ENCODE results near the gene SLC19A2.
A peak's percentile ranks its signal among the peaks of the same experiment; 100 is the strongest.

The SLC19A2 gene

DNA sequence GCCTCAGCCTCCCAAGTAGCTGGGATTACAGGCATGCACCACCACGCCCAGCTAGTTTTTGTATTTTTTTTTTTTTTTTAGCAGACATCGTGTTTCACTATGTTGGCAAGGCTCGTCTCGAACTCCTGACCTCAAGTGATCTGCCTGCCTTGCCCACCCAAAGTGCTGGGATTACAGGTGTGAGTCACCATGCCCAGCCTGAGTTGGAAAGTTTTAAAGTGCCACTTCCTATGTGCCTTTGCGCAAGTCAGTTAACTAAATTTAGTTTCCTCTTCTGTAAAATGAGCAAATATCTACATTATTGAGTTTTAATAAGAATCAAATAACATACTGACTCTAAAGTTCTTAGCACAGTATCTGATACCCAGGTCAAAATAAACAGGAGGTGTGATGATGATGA lies 12.4 kb downstream of the SLC19A2 start:
- no peak for DNase-seq

GRCh38 chr1:169472738-169473137 lies 13.0 kb downstream of the SLC19A2 start:
- DNase-seq = no peak

GRCh38 chr1:169468982-169469381 lies 16.8 kb downstream of the SLC19A2 start:
- DNase-seq = no peak

DNA sequence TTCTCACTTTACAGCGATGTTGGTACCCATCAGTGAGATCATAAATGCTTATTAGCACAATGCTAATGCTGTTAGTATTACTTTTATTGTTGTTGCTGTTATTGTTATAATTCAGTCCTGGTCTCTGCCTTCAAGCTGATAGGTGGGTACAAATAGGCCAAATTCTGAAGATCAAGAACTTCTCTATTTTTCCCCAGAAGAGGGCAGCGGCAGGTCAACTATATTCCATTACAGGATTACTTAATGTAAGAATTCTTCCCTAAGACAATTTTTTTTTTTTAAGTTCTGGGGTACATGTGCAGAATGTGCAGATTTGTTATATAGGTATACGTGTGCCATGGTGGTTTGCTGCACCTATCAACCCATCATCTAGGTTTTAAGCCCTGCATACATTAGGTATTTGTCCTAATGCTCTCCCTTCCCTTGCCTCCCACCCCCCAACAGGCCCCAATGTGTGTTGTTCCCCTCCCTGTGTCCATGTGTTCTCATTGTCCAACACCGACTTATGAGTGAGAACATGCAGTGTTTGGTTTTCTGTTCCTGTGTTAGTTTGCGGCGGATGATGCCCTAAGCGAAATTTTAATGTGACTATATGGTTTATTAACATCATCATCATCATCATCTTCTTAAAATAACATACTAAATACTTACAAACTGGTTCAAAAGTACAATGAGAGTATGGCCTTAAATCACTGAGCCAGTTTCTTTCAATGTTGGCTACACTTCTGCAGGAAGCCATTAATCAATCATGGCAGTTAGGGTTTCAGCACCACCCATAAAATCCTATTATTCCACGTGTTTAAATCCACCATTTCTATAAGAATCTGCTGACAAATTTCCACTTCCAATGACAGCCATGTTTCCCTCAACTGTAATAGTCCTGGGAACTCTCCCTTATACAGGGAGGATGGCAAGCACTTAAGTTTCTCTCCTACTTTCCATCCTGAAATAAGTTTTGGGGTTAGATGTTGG lies 19.2 kb downstream of the SLC19A2 start:
- peak; percentile 39 for DNase-seq

DNA sequence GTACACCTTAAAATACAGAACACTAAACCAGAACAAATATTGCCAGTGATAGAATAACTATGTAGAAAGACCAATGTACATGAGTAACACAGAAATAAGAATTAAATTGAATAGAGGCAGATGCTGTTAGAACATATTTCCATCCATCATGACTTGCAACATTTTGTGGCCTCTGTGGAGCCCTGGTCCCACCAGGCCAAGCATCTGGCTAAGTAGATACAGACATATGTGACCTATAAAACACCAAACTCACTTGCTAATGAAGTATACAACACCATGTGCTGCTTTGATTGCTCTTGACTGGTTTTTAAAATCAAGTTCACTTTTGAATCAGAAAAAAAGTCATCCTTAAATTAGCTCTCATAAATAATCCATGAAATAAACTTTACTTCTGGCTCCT lies 20.5 kb downstream of the SLC19A2 start:
- DNase-seq = no peak

- DNase-seq = no peak
Observed at GRCh38 chr1:169462385-169462784, 23.4 kb downstream of the SLC19A2 start.

DNA sequence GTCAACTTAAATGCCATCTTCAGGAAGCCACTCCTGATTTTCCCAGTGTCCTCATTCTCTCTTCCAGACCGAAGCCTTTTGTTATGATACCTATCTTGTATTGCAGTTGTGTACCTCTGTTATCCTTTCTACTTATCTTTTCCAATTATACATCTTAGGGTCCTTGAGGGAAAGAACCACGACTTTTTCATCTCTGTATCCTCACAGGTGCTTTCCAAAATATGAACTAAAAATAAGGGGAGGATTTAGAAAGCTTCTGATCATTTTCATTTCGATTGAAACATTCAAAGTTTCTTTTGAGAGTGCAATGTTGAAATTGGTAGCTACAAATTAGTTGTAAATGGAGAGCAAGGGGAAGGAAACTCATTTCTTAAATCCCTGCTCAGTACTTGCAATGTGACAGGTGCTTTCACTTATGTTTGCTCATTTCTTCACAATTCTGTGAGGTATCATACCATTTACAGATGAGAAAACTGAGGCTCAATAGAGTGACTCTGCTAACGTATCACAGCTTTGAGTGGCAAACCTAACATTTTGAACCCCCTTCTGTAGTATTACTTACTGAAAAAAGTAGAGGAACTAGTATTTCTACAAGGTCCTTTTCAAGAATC lies 24.2 kb downstream of the SLC19A2 start:
- DNase-seq = no peak

- DNase-seq = peak; percentile 46
Observed at GRCh38 chr1:169460191-169460833, 25.4 kb downstream of the SLC19A2 start.

DNA sequence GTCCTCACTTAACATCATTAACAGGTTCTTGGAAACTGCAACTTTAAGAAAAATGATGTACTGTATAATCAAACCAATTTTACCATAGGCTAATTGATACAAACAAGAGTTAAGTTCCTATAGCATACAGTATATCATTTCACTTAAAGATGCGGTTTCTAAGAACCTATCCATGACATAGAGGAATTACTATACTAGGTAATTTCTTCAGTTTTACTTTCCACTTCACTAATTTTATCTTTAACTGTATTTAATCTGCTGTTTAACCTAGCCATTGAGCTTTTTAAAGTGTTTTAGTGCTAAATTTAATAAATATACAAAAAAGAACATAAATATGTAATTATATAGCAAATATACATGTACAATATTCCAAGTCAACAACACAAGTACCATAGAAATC lies 28.3 kb downstream of the SLC19A2 start:
- DNase-seq = no peak

GRCh38 chr1:169456029-169456428 lies 29.7 kb downstream of the SLC19A2 start:
- DNase-seq = no peak

- no peak for DNase-seq
Observed at GRCh38 chr1:169452921-169453320, 32.8 kb downstream of the SLC19A2 start.

DNA sequence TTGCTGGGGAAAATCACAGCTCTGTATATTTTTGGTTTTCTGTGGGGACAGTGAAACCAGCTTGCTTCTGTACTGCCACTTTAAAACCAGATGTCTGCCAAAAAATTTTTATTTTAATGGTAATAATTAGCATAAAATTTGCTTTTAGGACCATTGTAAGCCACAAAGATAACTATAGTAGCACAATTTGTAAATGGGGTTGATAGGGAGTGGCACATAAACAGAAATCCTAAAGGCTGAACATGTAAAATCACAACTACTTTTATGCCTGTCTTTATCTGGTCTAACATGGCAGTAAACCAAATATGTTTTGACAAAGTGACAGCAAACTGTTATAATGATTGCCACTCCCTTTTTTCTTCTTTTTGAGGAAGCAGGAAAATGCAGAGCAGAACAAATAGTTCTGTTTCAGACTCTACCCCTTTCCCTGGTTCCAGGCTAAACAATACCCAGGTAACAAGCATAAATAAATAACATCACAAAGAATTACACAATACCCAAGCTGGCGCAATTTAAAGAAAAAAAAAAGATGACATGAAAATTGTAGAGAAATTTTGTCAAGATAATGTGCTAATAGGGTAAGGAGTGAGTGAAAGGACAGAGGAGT lies 34.4 kb downstream of the SLC19A2 start:
- no peak for DNase-seq

DNA sequence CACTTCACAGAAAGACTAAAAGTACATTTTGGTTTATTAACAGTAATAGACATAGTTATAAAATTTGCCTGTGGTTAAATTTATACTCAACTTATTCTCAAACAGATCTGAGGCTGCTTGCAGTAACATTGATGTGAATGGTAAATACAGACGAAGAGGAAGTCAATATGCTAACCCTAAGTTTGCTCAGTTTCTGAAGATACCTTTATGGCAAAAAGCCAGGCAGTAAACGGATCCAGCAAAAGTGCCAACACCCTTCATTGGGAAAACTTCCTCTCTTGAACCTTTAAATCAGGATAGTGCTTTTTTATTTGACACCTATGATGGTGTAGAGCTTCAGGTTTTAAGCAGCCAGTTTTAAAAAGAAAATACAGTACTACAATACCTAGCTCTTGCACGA lies 41.8 kb downstream of the SLC19A2 start:
- no peak for DNase-seq

GRCh38 chr1:169427081-169427641 lies 58.6 kb downstream of the SLC19A2 start, which contains the start of gene CCDC181:
Gene CCDC181 (minus strand): TSS chr1:169427474. CDS start chr1:169424927, 2,547 bp downstream.
- DNase-seq = peak; percentile 65

DNA sequence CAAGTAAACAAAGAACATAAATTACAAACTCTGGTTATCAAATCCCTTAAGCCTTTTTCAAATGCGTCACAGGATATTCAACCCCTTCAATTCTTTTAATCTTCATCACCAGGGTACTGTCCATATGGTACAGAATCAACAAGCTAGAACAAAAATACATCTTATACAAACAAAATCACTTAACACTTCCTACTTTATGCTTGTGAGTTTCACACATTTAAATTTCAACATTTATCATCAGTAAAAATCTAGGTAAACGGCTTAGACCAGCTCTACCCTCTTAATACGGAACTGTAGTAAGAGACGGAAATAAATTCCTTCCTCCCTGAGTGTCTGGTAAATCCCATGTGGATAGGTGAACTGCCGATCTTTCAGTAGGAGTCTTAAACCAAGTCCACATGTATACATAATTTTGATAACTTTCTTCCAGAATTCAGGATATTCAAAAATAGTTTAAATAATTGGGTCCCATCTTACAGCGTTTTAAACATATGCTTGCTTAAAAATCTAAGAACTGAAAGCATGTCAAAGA lies 59.5 kb downstream of the SLC19A2 start:
- no peak for DNase-seq

GRCh38 chr1:169421309-169421708 lies 64.4 kb downstream of the SLC19A2 start:
- no peak for DNase-seq

DNA sequence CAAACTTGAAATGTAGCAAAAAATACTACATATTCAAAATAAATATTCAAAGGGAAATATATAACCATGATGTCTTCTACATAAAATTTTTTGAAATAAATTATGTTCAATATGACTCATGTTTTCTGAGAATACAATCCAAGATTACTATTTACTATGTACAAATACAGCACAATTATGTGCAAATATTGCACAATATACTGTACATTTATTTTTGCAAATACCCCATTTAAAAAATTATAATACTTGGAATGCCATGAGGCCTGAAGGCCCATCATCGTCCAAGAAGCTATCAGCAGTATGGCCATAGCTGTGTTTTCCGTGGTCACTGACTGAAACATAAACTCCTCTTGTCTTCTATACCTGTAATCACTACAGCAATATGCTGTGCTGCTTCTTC lies 70.8 kb downstream of the SLC19A2 start:
- DNase-seq = no peak

All from CD4-positive, alpha-beta T cell treated with Interleukin-12 subunit alpha and Interleukin-12 subunit beta, for 1 hour (primary cell).